NCI-H2227 treated with DMSO at 0.1 percent for 48 hours (cell line): Measurements from ENCODE around the gene IGFLR1.
A peak's percentile ranks its signal among the peaks of the same experiment; 100 is the strongest.
"Not testable (repeated sequence)": the region's sequence is repeated elsewhere in the genome, so short reads cannot be mapped to it uniquely, and the experiment has no call there.

Experiments used
- DNase-seq: peaks from one replicate; lab custom pipeline; 2025; lab: John Stamatoyannopoulos, UW

IGFLR1 gene

DNA sequence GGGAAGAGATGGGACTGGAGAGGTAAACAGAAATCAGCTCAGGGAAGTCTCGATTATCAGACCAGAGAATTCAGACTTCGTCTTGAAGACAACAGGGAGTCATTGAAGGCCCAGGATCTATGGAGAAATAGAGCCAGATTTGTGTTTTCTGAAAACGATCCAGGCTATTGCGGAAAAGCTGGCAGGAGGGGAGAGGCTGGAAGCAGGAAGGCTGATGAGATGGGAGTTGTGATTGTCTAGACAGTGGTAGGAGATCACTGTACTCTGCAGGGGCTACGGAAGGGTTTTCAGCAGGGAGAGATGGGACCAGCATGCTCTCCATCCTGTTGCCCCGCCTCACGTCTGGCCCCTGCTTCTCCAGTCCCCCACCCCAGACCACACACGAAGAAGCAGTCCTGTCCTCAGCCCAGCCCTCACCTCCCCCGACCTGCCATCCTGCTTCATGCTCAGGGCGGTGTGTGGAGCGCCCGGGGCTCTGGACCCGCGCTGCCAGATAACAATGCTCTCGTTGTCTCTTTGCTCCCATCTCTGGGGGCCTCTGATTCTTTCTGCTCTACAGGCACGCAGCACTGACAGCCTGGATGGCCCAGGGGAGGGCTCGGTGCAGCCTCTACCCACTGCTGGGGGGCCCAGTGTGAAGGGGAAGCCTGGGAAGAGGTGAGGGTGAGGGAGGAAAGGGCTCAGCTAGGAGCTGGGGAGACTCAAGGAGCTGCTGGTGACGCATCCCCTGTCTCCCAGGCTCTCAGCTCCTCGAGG is 35.0 kb upstream of the IGFLR1 start:
- peak; percentile 51 for DNase-seq

DNA sequence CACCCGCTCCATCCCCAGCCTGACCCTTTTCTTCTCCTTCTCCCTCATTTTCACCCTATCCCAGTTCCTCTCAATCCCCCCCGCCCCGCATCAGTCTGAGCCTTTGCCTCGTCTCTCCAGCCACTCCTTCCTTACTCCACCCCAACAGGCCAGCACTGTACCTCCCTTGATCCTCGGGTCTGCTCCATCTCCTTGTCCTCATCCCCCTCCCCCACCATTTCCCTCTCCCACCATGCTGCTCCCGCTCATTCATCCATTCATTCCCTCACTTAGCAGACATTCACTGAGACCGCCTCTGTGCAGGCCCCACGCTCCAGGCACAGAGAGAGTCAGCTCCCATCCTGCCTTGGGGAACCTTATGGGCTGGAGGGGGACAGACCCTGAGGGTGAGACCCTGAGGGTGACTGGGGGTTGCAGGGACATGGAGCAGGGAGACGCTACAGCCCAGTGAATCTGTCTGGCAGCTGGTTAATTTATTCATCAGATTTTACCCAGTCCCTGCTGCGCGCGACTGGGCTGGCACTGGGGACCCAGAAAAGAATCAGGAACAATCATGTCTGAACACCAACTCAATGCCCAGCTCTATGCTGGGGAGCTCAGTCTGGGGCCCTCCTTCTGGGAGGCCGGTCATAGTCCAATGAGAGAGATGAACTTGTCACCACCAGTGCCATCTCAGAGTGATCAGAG is 34.0 kb upstream of the IGFLR1 start:
- DNase-seq, result peak; percentile 76

DNA sequence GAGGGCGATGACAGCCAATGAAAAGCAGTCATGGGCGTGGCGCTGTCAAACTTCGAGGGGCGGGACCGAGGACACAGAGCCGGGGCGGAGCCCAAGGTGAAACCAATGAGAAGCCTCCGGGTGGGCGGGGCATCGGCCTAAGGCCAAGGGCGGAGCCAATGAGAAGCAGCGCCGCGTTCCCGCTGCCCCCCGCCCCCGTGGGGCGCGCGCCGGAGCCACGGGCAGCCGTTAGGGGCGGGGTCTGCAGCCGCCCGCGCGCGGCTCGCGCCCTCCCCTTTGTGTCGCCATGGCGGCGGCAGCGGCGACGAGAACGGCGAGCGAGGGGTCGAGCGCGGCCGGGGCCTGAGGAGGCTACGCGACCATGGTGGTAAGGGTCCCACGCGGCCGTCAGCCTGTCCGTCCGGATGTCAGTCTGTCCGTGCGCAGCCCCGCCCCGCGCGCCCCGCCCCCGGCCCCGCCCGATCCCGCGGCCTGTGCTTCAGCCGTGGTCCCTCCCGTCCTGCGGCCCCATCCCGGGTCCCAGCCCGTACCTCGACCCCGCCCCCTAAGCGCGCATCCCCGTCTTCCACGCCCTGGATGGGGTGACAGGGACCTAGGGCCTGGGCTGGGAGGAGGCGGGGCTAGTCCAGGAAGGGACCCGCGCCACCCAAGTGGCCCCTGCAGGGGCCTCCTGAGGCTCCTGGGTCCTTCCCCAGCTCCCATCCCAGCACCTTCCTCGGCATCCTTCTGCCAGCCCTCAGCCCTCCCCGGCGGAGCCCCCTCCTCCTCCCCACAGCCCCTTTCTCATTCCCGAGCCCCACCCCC is 33.2 kb upstream of the IGFLR1 start, which contains the start of gene ARHGAP33:
Gene ARHGAP33 (plus strand): TSS at position 267 of the 804 bp plus-strand sequence. CDS start 95 bp downstream, at position 362.
- peak; percentile 100 for DNase-seq

- no peak for DNase-seq
Observed at GRCh38 chr19:35775046-35775297, 32.7 kb upstream of the IGFLR1 start.

GRCh38 chr19:35774274-35775045 is 32.2 kb upstream of the IGFLR1 start:
- peak; percentile 71 for DNase-seq

DNA sequence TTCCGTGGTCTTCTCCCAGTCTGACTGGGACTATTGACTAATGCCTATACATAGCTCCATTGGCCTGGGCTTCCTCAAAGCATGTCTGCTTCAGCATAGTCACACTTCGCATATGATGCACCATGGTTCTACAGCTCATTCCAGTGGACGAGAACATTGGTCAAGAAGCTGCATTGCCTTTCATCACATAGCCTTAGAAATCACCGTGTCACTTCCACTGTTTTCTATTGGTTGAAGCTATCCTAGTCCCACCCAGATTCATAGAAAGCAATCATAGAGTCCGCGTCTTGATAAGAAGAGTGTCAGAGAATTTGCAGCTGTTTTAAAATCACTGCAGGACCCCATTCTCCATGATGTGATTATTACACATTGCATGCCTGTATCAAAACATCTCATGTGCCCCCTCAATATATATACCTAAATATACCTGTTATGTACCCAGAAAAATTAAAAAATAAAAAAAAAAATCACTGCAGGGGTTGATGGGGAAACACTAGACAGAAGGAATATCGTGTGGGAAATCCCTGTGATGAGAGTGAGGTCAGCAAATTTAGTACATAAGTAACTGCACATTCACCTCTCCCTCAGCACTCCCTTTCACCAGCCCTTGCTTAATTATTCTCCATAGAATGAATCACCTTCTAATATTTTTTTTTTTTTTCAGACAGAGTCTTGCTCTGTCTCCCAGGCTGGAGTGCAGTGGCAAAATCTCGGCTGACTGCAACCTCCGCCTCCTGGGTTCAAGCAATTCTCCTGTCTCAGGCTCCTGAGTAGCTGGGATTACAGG is 31.0 kb upstream of the IGFLR1 start:
- DNase-seq, result peak; percentile 53

DNA sequence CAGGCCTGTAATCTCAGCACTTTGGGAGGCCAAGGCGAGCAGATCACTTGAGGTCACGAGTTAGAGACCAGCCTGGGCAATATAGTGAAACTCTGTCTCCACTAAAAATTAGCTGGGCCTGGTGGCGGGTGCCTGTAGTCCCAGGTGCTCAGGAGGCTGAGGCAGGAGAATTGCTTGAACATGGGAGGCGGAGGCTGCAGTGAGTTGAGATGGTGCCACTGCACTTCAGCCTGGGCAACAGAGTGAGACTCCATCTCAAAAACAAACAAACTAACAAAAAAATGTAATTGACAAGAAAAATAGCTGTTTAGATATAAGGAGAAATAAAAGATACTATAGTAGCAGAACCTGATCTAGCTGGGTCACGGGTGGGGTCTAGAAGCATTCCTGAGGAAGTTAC is 30.1 kb upstream of the IGFLR1 start:
- not testable (repeated sequence) for DNase-seq

GRCh38 chr19:35768082-35768421 is 25.8 kb upstream of the IGFLR1 start:
- no peak for DNase-seq

DNA sequence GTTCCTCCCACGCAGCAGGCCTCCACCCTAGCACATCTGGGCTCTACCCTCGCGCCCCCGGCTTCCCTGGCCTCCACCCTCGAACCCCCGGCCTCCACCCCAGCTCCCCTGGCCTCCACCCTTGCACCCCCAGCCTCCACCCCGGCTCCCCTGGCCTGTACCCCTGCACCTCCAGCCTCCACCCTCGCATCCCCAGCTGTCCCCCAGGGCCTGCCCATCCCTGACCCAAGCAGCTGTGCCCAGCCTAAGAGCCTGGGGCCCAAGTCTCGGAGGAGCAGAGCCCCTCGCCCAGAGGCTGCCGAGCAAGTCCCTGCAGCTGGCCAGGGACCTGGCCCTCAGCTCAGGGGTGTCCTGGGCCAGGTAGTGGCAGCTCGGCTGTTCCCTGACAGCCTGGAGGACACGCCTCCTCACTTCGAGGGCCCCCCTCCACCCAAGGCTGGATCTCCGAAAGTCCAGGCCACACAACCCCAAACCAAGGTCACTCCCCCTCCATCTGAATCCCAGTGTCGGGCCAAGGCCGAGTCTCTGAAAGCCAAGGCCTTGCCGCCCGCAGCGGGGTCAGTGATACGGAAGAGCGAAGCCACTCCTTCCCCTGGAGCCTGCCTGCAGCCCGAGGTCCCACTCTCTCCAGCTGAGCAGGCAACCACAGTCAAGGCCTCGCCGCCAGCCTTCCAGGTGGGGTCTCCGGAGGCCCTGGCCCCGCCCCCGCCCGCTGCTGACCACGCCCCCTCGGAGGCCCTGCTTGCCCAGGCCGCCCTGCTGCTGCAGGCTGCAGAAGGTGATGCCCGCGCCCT is 25.2 kb upstream of the IGFLR1 start:
- no peak for DNase-seq

- no peak for DNase-seq
Observed at GRCh38 chr19:35766571-35767104, 24.4 kb upstream of the IGFLR1 start.

DNA sequence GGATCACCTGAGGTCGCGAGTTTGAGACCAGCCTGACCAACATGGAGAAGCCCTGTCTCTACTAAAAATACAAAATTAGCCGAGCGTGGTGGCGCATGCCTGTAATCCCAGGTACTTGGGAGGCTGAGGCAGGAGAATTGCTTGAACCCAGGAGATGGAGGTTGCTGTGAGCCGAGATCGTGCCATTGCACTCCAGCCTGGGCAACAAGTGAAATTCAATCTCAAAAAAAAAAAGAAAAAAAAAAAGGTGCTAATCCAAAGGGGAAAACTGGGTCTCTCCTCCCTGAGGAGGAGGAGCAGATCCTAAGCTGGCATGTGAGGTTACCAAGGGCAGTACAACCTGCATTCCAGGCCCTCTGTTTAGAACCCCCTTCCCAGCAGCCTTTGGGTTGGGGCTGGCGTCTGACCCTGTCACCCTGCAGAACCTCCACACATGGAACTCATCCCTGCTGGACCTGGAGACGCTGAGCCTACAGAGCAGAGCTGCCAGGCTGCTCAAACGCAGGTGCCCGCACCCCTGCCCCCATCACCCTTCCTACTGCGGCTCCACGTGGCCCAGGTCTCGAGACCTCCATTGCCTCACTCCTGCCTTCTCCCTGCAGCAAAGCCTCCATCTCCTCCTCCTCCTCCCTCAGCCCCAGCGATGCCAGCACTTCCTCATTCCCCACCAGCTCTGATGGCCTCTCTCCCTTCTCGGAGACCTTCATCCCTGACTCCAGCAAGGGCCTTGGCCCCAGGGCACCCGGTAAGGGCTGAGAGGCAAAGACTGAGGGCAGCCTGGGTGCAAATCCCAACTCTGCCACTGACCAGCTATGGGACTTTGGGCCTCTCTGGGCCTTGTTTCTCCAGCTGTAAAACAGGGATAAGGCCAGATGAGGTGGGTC is 22.4 kb upstream of the IGFLR1 start:
- DNase-seq, result no peak

- no peak for DNase-seq
Observed at GRCh38 chr19:35760711-35761349, 18.6 kb upstream of the IGFLR1 start.

GRCh38 chr19:35759697-35760096 is 17.4 kb upstream of the IGFLR1 start:
- no peak for DNase-seq

GRCh38 chr19:35757749-35758608 is 15.7 kb upstream of the IGFLR1 start, which contains the start of gene PROSER3:
PROSER3 (plus strand) TSS chr19:35758176; CDS start chr19:35758216, 40 bp downstream.
- DNase-seq, result peak; percentile 100

DNA sequence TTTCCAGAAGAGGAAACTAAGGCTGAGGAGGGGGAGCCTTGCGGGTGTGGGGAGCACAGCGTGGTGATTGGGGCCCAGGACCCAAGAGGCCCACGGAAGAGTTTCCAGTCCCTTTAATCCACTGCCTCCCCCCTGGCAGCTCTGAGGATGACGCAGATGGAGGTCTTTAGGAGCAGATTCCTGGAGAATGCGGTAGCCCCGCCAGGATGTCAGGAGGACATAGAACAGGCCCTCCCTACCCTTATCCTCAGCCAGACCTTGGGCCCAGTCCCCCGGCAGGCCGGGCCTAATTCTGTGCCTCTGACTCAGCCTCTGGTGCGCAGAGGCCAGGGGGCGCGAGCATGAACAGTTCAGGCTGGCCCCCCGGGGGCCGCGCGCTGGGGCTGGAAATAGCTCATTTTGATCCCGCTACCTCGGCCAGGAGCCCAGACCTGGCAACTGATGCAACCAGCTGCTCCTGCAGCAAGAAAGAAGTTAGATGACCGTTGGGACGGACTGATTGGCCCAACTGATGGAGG is 15.0 kb upstream of the IGFLR1 start:
- no peak for DNase-seq

GRCh38 chr19:35756377-35757230 is 14.4 kb upstream of the IGFLR1 start, which contains the start of gene HSPB6:
HSPB6 (minus strand) TSS chr19:35757029; CDS start chr19:35757008, 21 bp downstream.
- no peak for DNase-seq
